Gastrocnemius medialis (tissue), 4 donors: Measurements from ENCODE around the gene NDUFA12. TPM values are rescaled to one million over a fixed set of nuclear protein-coding genes. Genes with fewer than 3 reads are reported as not detected.
"Not testable (repeated sequence)": the region's sequence is repeated elsewhere in the genome, so short reads cannot be mapped to it uniquely, and the experiment has no call there.

Source experiments
- ATAC-seq, 2 donors: fragments of 150-250 bp; one replicate each; pipeline ENCODE4 v1.9.1; 2016
- DNase-seq, 2 donors: peaks; one replicate each; pipeline ENCODE4 v3.0.0-alpha.2; 2019
- H3K27ac ChIP-seq, 4 donors: fragments of 200-600 bp; sonication (generic); 1 replicate in 1 of 4; 2 replicates in 3 of 4; pipeline ENCODE4 v1.5.1; 2016 to 2018; ENCODE audit warnings: mild to moderate bottlenecking in 2 of 4, moderate library complexity in 1 of 4
- H3K27me3 ChIP-seq, 3 donors: fragments of 200-600 bp; sonication (generic) in 2 of 3; 1 replicate in 1 of 3; 2 replicates in 2 of 3; pipeline versions ENCODE4 v1.5.1 to v1.6.0; 2016 to 2019; ENCODE audit warnings: mild to moderate bottlenecking in 1 of 3, moderate library complexity in 1 of 3
- H3K36me3 ChIP-seq, 2 donors: fragments of 200-600 bp; sonication (generic) in 1 of 2; one replicate each; pipeline ENCODE4 v1.5.1; 2017 to 2018
- H3K4me1 ChIP-seq, 2 donors: fragments of 200-600 bp; sonication (generic) in 1 of 2; one replicate each; pipeline ENCODE4 v1.5.1; 2016 to 2017; ENCODE audit warnings: mild to moderate bottlenecking in 2 of 2
- H3K4me3 ChIP-seq, 4 donors: fragments of 200-600 bp; sonication (generic) in 3 of 4; 1 replicate in 1 of 4; 2 replicates in 3 of 4; pipeline ENCODE4 v1.5.1; 2016 to 2019; ENCODE audit warnings: mild to moderate bottlenecking in 2 of 4
- H3K9me3 ChIP-seq, 3 donors: fragments of 200-600 bp; sonication (generic) in 2 of 3; 1 replicate in 1 of 3; 2 replicates in 2 of 3; pipeline ENCODE4 v1.5.1; 2016 to 2019
- POLR2A ChIP-seq, 2 donors: fragments of 450-650 bp; IDR thresholded peaks; one replicate each; pipeline ENCODE4 v1.6.1; 2017; ENCODE audit warnings: antibody characterized with exemption in 2 of 2, mild to moderate bottlenecking in 2 of 2, moderate library complexity in 2 of 2
- in situ Hi-C, 4 donors: fragments of 200-750 bp; cut with MboI; loops; one replicate each; pipeline versions ENCODE4 v1.15.0 to v1.8.0; 2017; ENCODE audit warnings: low sequenced_read_pairs in 4 of 4
- intact Hi-C: fragments of 100-400 bp; cut with DNase I; formaldehyde crosslinking; loops from one replicate; pipeline ENCODE4 v1.15.1; 2023; ENCODE audit warnings: low total_unique reads
- total RNA-seq, 4 donors: library from RNA; depleted of rRNA; stranded (reverse); fragments of >200 nt; gene quantifications; one replicate each; pipeline versions ENCODE4 v1.1.0 to v1.2.3, GENCODE V29; 2016
- TF ChIP-seq, protein P1 (sequence below), 5 experiments: fragments of 450-650 bp in 3 of 5; fragments of 200-600 bp in 2 of 5; sonication (generic) in 2 of 5; IDR thresholded peaks in 4 of 5; conservative IDR thresholded peaks in 1 of 5; 1 replicate in 4 of 5; 2 replicates in 1 of 5; pipeline ENCODE4 v1.5.1; 2016 to 2019; ENCODE audit warnings: antibody characterized with exemption in 5 of 5, mild to moderate bottlenecking in 3 of 5, moderate library complexity in 3 of 5

The NDUFA12 gene
- total RNA-seq, 4 donors from 2014 or later: 225 to 382 (median 356) TPM

DNA sequence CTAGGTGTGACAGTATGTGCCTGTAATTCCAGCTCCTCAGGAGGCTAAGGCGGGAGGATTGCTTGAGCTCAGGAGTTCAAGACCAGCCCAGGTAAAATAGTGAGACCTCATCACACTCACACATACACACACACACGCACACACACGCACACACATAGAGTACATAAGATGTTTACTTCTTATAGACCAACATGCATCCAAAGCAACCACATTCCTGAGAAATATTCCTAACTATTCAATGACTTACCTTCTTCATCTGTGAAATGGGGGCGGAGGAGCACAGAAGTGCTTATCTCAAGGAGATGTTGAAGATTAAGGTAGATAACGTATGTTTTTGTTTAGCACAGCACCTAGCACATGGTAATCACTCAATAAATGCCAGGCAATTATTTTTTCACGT is 6.4 kb downstream of the NDUFA12 start:
- Histone ChIP-seq H3K27me3 (no peaks in the 10 kb centered on the region), H3K36me3 (peaks cover 0 to 31% of the 10 kb centered on the region in 2 donors), H3K9me3 (no peaks in the 10 kb centered on the region), H3K4me1 (peaks cover 22 to 24% of the 10 kb centered on the region in 2 donors), H3K4me3 (no peak overlapping the region), H3K27ac (no peak overlapping the region)
- no peak for DNase-seq
- no peak for ATAC-seq
- TF ChIP-seq, protein P1, sequence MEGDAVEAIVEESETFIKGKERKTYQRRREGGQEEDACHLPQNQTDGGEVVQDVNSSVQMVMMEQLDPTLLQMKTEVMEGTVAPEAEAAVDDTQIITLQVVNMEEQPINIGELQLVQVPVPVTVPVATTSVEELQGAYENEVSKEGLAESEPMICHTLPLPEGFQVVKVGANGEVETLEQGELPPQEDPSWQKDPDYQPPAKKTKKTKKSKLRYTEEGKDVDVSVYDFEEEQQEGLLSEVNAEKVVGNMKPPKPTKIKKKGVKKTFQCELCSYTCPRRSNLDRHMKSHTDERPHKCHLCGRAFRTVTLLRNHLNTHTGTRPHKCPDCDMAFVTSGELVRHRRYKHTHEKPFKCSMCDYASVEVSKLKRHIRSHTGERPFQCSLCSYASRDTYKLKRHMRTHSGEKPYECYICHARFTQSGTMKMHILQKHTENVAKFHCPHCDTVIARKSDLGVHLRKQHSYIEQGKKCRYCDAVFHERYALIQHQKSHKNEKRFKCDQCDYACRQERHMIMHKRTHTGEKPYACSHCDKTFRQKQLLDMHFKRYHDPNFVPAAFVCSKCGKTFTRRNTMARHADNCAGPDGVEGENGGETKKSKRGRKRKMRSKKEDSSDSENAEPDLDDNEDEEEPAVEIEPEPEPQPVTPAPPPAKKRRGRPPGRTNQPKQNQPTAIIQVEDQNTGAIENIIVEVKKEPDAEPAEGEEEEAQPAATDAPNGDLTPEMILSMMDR (IDR thresholded peaks at IDR 0.05 in 4 of 5, conservative IDR thresholded peaks at IDR 0.05 in 1 of 5): no peak
- TF ChIP-seq POLR2A (IDR thresholded peaks at IDR 0.05): no peak
- intact Hi-C loops: no loop called here
- in situ Hi-C loops: no loop called here

DNA sequence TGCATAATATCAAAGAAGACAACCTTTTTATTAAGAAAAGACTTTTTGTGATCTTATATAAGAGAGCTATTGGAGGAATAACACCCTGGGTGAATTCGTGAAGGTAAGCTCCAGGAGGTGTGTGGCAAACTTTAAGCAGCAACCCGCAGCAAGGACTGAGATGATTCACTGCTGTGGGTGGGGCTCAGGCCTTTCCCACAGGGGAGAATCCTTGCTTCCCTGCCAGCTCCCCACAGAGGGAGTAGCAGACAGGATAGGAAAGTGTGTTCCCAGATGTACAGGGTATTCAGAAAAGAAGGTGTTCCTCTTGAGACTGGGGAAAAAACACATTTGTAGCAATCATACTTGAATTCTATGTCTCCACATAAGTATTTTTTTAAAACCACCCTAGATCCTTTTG is 9.2 kb downstream of the NDUFA12 start:
- DNase-seq: no peak
- peaks cover 0 to 28% of the 10 kb centered on the region in 2 donors for H3K36me3 ChIP-seq
- no peaks in the 10 kb centered on the region for H3K9me3 ChIP-seq
- no peaks in the 10 kb centered on the region for H3K27me3 ChIP-seq
- H3K27ac ChIP-seq: no peak overlapping the region
- H3K4me3 ChIP-seq: no peak overlapping the region
- ATAC-seq: no peak
- TF ChIP-seq, protein P1 (IDR thresholded peaks at IDR 0.05 in 4 of 5, conservative IDR thresholded peaks at IDR 0.05 in 1 of 5): no peak
- TF ChIP-seq POLR2A (IDR thresholded peaks at IDR 0.05): no peak
- peaks cover 13 to 14% of the 10 kb centered on the region in 2 donors for H3K4me1 ChIP-seq
- in situ Hi-C loops: no loop called here
- intact Hi-C loops: no loop called here

DNA sequence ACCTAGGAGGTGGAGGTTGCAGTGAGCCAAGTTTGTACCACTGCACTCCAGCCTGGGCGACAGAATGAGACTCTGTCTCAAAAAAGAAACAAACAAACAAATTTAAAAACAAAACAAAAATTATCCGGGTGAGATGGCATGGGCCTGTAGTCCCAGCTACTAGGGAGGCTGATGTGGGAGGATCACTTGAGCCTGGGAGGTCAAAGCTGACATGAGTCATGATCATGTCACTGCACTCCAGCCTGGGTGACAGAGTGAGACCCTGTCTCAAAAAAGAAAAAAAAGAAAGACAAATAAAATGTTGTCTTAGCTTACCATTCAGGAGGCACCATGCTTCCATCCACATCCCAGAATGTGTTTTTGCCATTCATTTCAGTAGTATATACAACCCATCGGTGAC is 9.6 kb downstream of the NDUFA12 start:
- intact Hi-C loops, H3K9me3 ChIP-seq, H3K27me3 ChIP-seq, H3K27ac ChIP-seq, in situ Hi-C loops, H3K4me1 ChIP-seq, ATAC-seq, DNase-seq, H3K4me3 ChIP-seq: not testable (repeated sequence)
- H3K36me3 ChIP-seq: peaks cover 0 to 28% of the 10 kb centered on the region in 2 donors

DNA sequence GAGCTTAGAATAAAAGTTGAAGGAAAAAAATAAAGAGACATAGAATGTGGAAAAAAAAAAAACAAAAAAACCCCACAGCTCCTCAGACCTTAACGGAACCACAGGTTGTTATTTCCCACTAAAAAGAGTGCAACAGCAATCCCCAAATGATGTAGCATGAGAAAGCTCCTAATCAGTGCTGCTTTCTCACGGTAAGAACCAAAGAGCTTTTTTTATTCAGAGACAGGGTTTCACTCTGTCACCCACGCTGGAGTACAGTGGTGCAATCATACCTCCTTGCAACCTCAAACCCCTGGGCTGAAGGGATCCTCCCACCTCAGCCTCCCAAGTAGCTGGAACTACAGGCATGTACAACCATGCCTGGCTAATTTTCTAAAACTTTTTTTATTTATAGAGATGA is 13.3 kb downstream of the NDUFA12 start:
- H3K27me3 ChIP-seq: no peaks in the 10 kb centered on the region
- H3K4me3 ChIP-seq: no peak overlapping the region
- no peak for TF ChIP-seq POLR2A (IDR thresholded peaks at IDR 0.05)
- TF ChIP-seq, protein P1 (IDR thresholded peaks at IDR 0.05 in 4 of 5, conservative IDR thresholded peaks at IDR 0.05 in 1 of 5): no peak
- no peaks in the 10 kb centered on the region for H3K4me1 ChIP-seq
- H3K36me3 ChIP-seq: peaks cover 0 to 19% of the 10 kb centered on the region in 2 donors
- DNase-seq: no peak
- no peak for ATAC-seq
- in situ Hi-C loops: no loop called here
- intact Hi-C loops: no loop called here
- H3K27ac ChIP-seq: no peak overlapping the region
- no peaks in the 10 kb centered on the region for H3K9me3 ChIP-seq

DNA sequence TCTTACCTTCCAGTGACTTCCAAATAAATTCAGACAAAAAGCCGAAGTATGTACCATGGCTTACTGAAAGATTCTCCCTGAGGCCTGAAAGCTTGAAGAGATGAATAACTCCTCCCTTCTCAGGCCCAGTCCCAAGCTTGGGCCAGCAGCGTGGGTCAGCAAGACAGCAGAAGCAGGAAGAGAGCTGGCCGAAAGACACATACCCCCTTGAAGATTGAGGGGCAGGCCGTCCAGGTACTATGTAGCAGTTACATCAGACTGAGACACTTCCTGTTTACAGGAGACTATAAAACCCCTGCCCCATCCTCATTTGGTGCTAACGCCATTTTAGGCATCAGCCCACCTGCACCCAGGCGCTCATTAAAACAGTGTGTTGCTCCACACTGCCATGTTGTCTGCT is 15.0 kb downstream of the NDUFA12 start:
- Histone ChIP-seq H3K27ac (no peak overlapping the region), H3K36me3 (peaks cover 0 to 19% of the 10 kb centered on the region in 2 donors), H3K27me3 (no peaks in the 10 kb centered on the region), H3K4me3 (no peak overlapping the region), H3K4me1 (no peaks in the 10 kb centered on the region), H3K9me3 (no peaks in the 10 kb centered on the region)
- in situ Hi-C loops: no loop called here
- DNase-seq (no peak), ATAC-seq (no peak)
- no peak for TF ChIP-seq POLR2A (IDR thresholded peaks at IDR 0.05)
- TF ChIP-seq, protein P1 (IDR thresholded peaks at IDR 0.05 in 4 of 5, conservative IDR thresholded peaks at IDR 0.05 in 1 of 5): no peak
- intact Hi-C loops: no loop called here
